ENCODE results near the gene YKT6.
A peak's percentile ranks its signal among the peaks of the same experiment; 100 is the strongest.

The YKT6 gene

DNA sequence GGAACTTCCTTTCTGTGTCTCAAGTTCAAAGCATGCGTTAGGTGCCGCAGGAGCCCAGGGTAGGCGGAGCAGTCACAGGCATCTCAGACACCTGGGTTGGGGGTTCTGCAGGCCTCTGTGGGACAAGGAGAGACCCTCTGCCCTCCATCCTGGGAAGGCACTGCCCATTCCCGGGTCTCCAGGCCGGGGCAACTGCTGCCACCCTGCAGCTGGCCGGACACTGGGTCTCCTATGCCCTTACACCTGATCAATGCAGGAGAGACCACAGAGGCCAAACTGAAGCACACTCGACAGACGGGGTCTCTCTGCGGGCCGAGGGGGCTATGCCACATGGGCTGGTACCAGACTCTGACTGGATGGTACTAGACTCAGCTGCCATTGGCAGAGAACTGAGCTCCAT, 36.9 kb downstream of the YKT6 start:
- no peak for DNase-seq

DNA sequence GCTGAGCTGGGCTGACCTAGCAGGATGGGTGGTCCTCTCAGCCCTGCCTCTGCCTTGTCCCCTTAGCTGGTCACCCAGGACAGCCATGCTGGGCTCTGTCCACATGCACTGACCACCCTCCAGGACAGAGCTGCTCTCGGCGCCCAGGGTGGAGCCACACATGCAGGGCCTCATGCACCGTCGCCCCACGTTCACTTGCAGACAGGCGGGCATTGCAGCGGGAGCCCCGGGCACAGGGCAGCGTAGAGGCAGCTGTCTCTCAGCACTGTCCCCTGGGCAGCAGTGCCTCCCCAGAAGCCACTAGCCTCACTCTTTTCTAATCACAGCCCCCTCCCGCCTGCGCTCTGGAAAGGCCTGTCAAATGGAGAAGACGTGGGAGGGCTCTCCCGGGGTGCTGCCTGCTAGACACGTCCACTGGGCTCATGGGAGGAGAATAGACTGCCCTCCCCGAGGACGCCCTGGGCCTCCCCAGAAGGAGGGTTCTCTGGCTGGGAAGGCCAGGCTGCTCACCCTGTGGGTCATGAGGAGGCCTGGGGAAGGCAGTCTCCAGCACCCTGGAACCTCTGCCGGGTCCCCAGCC, 37.4 kb downstream of the YKT6 start:
- DNase-seq: no peak

GRCh38 chr7:44239361-44239760, 38.6 kb downstream of the YKT6 start:
- no peak for DNase-seq

DNA sequence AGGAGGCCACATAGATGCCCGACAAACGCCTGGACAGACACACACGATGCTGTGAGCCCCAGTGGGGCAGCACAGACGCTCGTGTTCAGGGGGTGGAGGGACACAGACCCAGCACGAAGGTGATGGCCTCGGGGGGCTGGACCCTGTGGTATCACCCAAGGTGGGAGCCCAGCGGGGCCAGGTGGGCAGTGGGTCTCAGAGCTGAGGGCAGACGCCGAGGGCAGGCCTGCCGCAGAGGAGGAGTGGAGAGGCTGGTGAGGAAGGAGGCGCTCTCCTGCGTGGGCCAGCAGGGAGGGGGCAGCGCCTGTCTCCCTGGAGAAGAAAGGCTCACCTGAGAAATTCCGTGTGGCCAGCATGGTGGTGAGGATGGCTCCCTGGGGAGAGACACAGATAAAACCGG, 39.6 kb downstream of the YKT6 start:
- no peak for DNase-seq

DNA sequence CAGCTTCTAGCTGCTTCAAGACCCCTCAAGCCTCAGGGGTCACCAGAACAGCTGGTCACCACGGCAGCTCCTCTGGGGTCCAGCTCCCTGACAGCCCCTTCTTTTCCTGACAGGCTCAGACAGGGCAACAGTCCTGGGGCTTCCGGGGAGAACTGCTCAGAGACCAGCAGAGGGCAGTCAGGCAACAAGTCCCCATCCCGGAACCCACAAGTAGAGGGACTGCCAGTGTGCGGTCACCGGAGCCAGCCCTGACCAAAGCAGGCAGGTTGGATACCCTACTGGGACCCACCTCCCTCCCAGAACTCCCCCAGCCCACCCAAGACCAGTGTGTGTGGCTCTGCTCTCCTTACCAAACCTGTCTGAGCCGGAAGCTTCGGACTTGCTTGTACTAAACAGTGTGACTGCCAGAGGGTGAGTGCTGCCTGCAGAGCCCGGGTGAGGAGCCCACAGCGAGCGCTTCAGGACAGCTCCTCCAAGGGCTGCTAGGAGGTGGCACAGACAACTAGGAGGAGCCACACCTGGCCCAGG, 40.3 kb downstream of the YKT6 start:
- DNase-seq: peak; percentile 91

GRCh38 chr7:44242091-44242490, 41.3 kb downstream of the YKT6 start:
- no peak for DNase-seq

DNA sequence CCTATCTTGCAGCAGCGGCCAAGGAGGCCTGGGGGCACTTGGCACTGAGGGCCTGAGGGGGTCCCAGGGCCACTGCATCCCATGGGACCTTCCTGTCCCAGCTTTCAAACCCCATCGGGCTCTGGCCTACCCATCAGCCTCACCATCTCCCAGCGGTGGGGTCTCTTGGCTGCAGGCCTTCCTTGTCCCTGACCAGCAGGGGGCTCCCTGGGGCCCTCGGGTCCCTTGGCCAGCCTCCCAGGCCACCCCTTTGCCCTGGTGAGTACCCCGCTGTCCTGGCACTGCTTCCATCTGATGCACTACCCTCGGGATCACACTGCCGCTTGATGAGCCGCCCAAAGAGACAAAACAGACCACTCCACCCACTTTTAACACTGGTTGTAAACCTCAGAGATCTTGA, 43.5 kb downstream of the YKT6 start:
- DNase-seq: no peak

GRCh38 chr7:44246396-44247113, 45.8 kb downstream of the YKT6 start:
- no peak for DNase-seq

DNA sequence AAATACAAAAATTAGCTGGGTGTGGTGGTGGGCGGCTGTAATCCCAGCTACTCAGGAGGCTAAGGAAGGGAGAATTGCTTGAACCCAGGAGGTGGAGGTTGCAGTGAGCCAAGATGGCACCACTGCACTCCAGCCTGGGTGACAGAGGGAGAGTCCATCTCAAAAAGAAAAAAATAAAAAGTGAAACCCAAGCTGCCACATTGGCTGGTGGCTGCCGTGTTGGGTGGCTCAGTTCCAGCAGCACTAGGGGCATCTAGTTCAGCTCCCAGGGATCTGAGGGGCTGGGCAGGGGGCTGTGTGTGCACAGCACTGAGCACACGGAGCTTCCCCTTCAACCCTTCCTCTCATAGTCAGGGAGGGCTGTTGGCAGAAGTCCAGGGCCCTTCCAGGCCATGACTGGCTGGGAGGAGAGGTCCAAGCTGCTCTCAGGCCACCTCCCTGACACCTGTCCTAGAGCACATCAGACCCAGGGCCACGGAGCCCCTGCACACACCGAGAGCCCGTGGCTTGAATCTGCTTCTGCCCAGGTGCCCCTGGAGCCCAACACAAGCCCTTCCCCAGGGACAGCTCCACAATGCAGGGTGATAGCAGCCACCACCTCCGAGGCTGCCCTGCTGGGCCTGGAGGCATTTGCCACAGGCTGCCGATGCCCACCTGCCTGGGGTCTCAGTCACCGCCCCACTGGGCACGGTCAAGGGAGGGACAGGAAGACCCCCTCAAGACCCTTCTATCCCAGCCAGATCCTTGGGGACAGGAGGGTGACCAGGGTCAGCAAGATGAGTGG, 47.3 kb downstream of the YKT6 start:
- DNase-seq: no peak

GRCh38 chr7:44249639-44250234, 49.0 kb downstream of the YKT6 start:
- no peak for DNase-seq

- DNase-seq: no peak
These were observed 50.5 kb downstream of the YKT6 start for GRCh38 chr7:44251269-44251668.

DNA sequence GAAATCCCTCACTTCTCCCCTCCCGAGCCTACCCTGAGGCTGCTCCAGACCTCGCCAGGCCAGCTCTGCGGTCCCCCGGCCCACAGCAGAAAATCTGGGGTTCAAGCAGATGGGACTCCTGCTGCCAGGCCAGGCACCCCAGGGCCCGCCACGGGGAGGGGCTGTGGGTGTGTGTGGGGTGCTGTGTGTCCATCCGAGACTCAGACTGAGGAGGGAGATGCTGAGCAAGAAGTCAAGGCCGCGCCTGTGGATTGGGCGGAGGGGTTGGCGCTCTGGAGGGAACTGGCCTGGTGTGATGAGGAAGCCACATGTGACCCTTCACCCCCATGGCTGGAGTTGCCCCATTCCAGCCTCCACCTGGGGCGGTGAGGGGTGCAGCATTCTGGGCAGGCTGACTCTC, 51.1 kb downstream of the YKT6 start:
- no peak for DNase-seq

- DNase-seq: no peak
These were observed 55.7 kb downstream of the YKT6 start for GRCh38 chr7:44256459-44256858.

- no peak for DNase-seq
These were observed 56.4 kb downstream of the YKT6 start for GRCh38 chr7:44257213-44257612.

GRCh38 chr7:44257618-44258422, 57.0 kb downstream of the YKT6 start:
- peak; percentile 98 for DNase-seq

DNA sequence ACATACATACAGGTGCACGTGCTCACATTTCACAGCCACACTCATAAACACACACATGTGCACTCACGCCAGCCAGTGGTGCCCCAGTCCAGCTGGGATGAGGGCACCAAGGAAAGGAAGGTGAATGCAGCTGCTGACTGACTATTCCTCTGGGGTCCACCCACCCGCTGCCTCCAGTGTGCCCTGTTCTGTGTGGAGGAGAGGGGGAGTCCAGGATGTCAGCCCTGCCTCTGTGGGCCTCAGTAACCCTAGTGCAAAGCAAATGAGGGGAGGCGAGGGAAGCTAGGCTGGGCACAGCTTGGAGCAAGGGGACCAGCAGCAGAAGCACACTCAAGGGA, 57.6 kb downstream of the YKT6 start:
- DNase-seq: no peak

DNA sequence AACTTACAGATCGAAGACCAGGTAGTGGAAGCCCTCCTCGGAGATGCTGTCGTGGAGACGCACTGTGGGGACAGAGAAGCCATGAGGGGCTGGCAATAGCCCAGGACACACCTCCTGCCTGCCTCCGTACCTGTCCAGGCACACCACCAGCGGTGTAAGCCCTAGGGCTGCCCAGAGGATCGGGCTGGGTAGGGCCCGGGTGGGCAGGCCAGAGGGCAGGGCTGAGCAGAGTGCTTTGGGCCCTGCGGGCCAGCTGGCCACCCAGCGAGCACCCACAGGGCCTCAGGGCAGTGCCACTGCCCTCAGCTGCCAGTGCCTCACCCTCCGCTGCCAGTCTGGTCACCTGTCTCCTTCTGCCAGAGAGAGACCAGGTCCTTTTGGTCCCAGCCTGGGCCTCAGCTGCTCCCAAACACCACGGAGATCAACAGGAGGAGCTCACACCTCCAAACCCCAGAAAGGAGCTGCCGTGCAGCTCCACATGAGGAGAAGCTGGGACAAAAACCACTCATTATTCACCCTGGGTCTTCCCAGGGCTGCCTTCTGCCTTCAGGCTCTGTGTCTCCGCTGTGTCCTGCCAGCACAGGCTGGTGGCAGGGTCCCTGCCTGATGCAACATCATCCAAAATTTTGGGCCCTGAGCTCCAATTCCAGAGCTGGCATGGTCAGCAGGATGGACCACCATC, 58.2 kb downstream of the YKT6 start:
- no peak for DNase-seq

GRCh38 chr7:44259547-44260457, 59.0 kb downstream of the YKT6 start:
- DNase-seq: no peak

DNA sequence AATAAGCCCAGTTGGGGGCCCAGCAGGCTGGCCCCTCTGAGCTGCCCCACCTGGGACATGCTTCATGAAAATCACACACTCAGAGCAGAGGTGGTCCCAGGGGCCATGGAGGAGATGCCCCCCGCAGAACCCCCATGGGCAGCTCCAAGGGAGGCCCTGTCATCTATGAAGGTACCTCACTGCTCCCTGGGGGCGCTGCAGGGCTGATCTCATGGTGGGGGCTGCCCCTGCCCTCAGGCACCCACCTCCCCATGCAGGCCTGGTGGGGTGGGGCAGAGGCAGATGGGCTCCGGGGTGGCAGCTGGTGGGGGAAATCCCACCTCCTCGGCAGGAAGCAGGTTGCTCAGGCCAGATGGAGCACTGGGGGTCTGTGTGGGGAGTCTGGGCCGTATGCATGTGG, 60.5 kb downstream of the YKT6 start:
- no peak for DNase-seq

DNA sequence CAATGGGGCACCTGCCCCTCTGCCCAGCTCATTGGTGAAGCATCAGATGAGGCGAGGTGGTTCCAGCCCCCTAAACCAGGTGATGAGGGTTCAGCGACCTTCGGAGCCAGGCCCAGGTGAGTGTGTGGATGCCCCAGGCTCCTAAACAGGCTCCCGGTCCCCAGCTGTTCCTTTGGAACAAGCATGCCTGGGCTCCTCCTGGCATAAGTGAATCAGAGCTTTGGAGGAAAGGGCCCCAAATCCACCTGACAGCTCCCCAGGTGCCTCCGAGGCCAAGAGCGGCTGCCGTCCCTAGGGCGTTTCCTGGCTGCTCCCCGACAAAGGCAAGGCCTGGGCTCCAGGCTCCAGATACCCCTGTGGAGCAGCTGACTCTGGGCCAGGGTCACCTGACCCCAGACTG, 61.3 kb downstream of the YKT6 start:
- DNase-seq: no peak
